Calu3 (cell line): ENCODE measurements around the gene PFN4. TPM values are rescaled to one million over a fixed set of nuclear protein-coding genes. Genes with fewer than 3 reads are reported as not detected.

Experiments used
- BruUV-seq: library from RNA; stranded (reverse); fragments of 400-500 nt; replicated peaks from 2 replicates; lab custom pipeline; 2021; lab: Mats Ljungman, UMichigan
- CTCF ChIA-PET: fragments of 300-600 bp; sonication (Branson Sonifier 250); formaldehyde crosslinking; loops from one replicate; lab custom pipeline; 2022; ENCODE audit warnings: antibody characterized with exemption; lab: Charles Lee
- DNase-seq: peaks from one replicate; pipeline ENCODE4 v3.0.0; 2022
- H3K27ac Mint-ChIP-seq: one replicate; pipeline ENCODE4 v1.8.0; 2022; ENCODE audit warnings: mixed read lengths; ENCODE audit not compliant: unreplicated experiment
- H3K27me3 Mint-ChIP-seq: one replicate; pipeline ENCODE4 v1.8.0; 2022; ENCODE audit warnings: mixed read lengths; ENCODE audit not compliant: unreplicated experiment
- H3K36me3 Mint-ChIP-seq: one replicate; pipeline ENCODE4 v1.8.0; 2022; ENCODE audit warnings: mild to moderate bottlenecking, moderate library complexity, mixed read lengths; ENCODE audit not compliant: insufficient read depth, unreplicated experiment
- H3K4me1 Mint-ChIP-seq: one replicate; pipeline ENCODE4 v1.8.0; 2022; ENCODE audit warnings: mild to moderate bottlenecking, low read depth, mixed read lengths; ENCODE audit not compliant: unreplicated experiment
- H3K4me3 Mint-ChIP-seq: one replicate; pipeline ENCODE4 v1.8.0; 2022; ENCODE audit warnings: mild to moderate bottlenecking, low read depth, moderate library complexity, mixed read lengths; ENCODE audit not compliant: unreplicated experiment
- H3K9me3 Mint-ChIP-seq: one replicate; pipeline ENCODE4 v1.8.0; 2022; ENCODE audit warnings: low read depth, mixed read lengths; ENCODE audit not compliant: unreplicated experiment
- intact Hi-C: fragments of 100-400 bp; cut with micrococcal nuclease; formaldehyde crosslinking; loops from one replicate; pipeline ENCODE4 v1.10.0; 2022; ENCODE audit not compliant: unreplicated experiment
- total RNA-seq: library from RNA; stranded (reverse); gene quantifications from 2 replicates; pipeline ENCODE4 v1.2.3, GENCODE V29; 2022
- TF ChIP-seq, protein P1 (sequence below): fragments of 200-600 bp; IDR thresholded peaks from one replicate; pipeline ENCODE4 v1.8.0; 2022; ENCODE audit warnings: antibody characterized with exemption; ENCODE audit not compliant: unreplicated experiment

The PFN4 gene
- total RNA-seq, 1 experiment from 2014 or later, result 0.64 TPM

DNA sequence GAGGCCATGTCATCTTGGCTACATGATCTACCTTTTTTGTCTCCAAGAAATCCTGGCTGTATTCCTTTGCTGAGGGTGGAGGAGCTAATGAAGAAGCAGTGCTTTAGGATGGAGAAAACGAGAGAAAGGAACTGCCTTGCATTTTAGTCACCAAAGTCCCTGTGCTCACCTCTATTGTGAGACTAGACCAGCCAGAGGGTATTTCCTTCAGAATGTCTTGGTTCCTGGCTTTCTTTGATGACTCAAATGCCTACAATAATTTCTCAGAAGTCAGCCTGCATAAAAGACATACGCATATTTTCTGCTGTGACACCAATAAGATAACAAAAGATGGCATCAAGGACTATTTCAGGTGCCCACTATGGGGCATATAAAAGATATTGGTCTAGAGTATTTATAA lies 57.8 kb downstream of the PFN4 start:
- H3K27ac Mint-ChIP-seq, result no peak overlapping the region
- intact Hi-C loops, result no loop called here
- TF ChIP-seq, protein P1, sequence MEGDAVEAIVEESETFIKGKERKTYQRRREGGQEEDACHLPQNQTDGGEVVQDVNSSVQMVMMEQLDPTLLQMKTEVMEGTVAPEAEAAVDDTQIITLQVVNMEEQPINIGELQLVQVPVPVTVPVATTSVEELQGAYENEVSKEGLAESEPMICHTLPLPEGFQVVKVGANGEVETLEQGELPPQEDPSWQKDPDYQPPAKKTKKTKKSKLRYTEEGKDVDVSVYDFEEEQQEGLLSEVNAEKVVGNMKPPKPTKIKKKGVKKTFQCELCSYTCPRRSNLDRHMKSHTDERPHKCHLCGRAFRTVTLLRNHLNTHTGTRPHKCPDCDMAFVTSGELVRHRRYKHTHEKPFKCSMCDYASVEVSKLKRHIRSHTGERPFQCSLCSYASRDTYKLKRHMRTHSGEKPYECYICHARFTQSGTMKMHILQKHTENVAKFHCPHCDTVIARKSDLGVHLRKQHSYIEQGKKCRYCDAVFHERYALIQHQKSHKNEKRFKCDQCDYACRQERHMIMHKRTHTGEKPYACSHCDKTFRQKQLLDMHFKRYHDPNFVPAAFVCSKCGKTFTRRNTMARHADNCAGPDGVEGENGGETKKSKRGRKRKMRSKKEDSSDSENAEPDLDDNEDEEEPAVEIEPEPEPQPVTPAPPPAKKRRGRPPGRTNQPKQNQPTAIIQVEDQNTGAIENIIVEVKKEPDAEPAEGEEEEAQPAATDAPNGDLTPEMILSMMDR, result no peak
- CTCF ChIA-PET, result interaction anchor here (1.0 to 1.1 kb wide), 2 partner anchors 15 to 18 kb away, joined by 3 to 4 read pairs; partner anchors contain the start of gene WDCP
- no peak overlapping the region for H3K4me3 Mint-ChIP-seq
- no peaks in the 10 kb centered on the region for H3K4me1 Mint-ChIP-seq
- H3K36me3 Mint-ChIP-seq, result peaks cover 11% of the 10 kb centered on the region
- H3K9me3 Mint-ChIP-seq, result no peaks in the 10 kb centered on the region
- H3K27me3 Mint-ChIP-seq, result no peaks in the 10 kb centered on the region
- no TSS peak for BruUV-seq
- DNase-seq, result no peak

Other genes with a start within 250 kb of the PFN4 start
- gene ATAD2B, start 196.2 kb downstream of the PFN4 start, total RNA-seq, result 17.9 and 19.7 TPM in 2 replicates
- 12.8 and 15.1 TPM in 2 replicates for gene UBXN2A, start 182.9 kb downstream of the PFN4 start, total RNA-seq
- 0.37 TPM in 1 of 2 replicates, not detected in the other for gene MFSD2B, start 113.2 kb downstream of the PFN4 start, total RNA-seq
- gene WDCP, start 75.9 kb downstream of the PFN4 start, total RNA-seq, result 13.4 and 17.2 TPM in 2 replicates
- gene FKBP1B, start 73.6 kb downstream of the PFN4 start, total RNA-seq, result 5.9 and 8.2 TPM in 2 replicates
- gene SF3B6, start 47.0 kb downstream of the PFN4 start, total RNA-seq, result 112 and 125 TPM in 2 replicates
- 13.9 TPM in 2 replicates for gene TP53I3, start 38.5 kb downstream of the PFN4 start, total RNA-seq
- gene FAM228B, start 135 bp upstream of the PFN4 start, total RNA-seq, result 7.4 and 8.3 TPM in 2 replicates
- gene FAM228A, start 51.7 kb upstream of the PFN4 start, total RNA-seq, result not detected in 2 replicates
- 44.3 and 45.4 TPM in 2 replicates for gene ITSN2, start 237.2 kb upstream of the PFN4 start, total RNA-seq